ENCODE measurements around the gene HSPBP1.

Gene HSPBP1

DNA sequence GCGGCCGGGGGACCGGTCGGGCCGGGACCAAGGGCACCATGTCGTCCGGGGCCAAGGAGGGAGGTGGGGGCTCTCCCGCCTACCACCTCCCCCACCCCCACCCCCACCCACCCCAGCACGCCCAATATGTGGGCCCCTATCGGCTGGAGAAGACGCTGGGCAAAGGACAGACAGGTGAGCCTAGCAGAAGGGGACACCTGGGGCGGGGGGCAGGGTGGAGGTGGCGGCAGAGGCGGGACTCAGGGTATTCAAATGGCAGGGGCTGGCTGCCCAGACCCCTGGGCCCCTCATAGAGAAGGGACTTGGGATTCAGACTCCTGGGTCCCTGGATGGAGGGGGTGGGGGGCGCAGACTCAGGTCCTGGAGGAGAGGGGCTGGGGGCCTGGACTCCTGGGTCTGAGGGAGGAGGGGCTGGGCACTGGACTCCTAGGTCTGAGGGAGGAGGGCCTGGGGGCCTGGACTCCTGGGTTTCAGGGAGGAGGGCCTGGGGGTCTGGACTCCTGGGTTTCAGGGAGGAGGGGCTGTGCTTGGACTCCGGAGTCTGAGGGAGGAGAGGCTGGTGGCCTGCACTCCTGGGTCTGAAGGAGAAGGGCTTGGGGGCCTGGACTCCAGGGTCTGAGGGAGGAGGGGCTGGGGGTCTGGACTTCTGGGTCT lies 4.6 kb upstream of the HSPBP1 start:
- no peaks in the 10 kb centered on the region for H3K27me3 ChIP-seq (replicated peaks)
- no peak for DNase-seq
- no peak overlapping the region for H3K27ac ChIP-seq
- in situ Hi-C loops (cut with HindIII; ENCODE audit: low pct_ligation_motif_present, low sequenced_read_pairs) = no loop called here
- peak overlapping the region; percentile 45 for H3K4me3 ChIP-seq (ENCODE audit: low read depth, low read length)
- H3K36me3 ChIP-seq (replicated peaks) = peaks cover 4% of the 10 kb centered on the region
- TF ChIP-seq, protein P1, sequence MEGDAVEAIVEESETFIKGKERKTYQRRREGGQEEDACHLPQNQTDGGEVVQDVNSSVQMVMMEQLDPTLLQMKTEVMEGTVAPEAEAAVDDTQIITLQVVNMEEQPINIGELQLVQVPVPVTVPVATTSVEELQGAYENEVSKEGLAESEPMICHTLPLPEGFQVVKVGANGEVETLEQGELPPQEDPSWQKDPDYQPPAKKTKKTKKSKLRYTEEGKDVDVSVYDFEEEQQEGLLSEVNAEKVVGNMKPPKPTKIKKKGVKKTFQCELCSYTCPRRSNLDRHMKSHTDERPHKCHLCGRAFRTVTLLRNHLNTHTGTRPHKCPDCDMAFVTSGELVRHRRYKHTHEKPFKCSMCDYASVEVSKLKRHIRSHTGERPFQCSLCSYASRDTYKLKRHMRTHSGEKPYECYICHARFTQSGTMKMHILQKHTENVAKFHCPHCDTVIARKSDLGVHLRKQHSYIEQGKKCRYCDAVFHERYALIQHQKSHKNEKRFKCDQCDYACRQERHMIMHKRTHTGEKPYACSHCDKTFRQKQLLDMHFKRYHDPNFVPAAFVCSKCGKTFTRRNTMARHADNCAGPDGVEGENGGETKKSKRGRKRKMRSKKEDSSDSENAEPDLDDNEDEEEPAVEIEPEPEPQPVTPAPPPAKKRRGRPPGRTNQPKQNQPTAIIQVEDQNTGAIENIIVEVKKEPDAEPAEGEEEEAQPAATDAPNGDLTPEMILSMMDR (IDR thresholded peaks at IDR 0.05; ENCODE audit: low read depth, low read length, missing control alignments) = no peak

DNA sequence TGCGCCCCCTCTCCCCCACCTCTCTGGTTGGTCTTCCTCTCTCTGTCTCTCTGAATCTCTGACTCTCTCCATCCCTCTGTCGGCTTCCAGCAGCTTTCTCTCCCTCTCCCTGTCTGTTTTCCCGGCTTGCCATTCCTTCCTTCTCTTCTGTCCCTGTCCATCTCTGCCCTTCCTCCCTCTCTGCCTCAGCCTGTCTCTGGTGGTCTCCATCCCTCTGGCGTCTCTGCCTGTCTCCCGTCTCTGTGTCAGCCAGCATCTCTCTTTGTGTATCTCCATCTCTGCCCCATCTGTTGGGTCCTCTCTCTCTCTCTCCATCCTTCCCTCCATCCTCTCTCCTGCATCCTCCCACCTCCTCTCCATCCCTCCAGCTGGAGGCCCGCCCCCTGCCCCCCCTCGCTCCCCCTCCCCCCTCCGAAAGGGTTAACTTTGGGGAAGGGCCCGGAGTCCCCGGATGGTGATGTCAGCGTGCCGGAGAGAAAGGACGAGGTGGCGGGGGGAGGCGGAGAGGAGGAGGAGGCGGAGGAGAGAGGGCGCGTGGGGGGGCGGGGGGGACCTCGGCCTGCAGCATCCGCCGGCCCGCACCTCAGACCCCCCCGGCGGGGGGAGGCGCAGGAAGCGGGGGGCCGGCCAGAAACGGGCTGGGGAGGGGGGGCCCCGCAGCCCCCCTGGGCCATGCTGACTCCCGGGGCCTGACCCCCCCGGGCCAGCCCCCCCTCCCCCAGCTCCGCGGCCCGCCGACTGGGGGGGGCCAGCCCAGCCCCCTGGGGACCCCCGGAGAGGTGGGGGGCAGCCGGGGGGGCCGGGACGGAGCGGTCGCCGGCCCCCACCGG lies 3.9 kb upstream of the HSPBP1 start, which contains the start of gene BRSK1:
Gene BRSK1 (plus strand): TSS at position 450 of the 830 bp plus-strand sequence. CDS start 446 bp downstream, outside the sequence.
- peak; percentile 40 for DNase-seq
- no peak within 1 kb of the TSS for H3K27ac ChIP-seq
- H3K4me3 ChIP-seq (ENCODE audit: low read depth, low read length) = peak within 1 kb of the TSS; percentile 45
- TF ChIP-seq, protein P1 (IDR thresholded peaks at IDR 0.05; ENCODE audit: low read depth, low read length, missing control alignments) = no peak
- in situ Hi-C loops (cut with HindIII; ENCODE audit: low pct_ligation_motif_present, low sequenced_read_pairs) = no loop called here
- no peaks in the 10 kb centered on the region for H3K27me3 ChIP-seq (replicated peaks)
- H3K36me3 ChIP-seq (replicated peaks) = no peaks in the 10 kb centered on the region

DNA sequence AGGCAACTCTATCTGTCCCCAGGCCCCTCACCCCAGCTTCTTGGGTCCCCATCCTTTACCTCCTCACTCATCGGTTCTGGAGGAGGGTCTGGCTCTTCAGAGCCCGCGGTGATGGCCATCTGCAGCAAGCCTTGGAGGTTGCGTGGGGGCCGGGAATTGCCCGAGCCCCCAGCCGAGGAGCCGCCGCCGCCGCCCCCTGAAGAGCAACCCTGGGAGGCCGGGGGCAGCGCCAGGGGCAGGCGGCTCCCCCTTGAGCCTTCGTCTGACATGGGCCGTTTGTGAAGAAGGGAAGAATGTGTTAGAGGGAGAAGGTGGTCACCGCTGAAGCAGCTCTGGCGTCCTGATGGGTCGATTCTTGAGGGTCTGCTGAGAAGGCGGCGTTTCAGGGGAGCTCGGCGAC lies 570 bp downstream of the HSPBP1 start:
- TF ChIP-seq, protein P1 (IDR thresholded peaks at IDR 0.05; ENCODE audit: low read depth, low read length, missing control alignments) = no peak
- Histone ChIP-seq H3K36me3 (replicated peaks) (peaks cover 5% of the 10 kb centered on the region), H3K27ac (peak overlapping the region; percentile 67), H3K4me3 (ENCODE audit: low read depth, low read length) (peak overlapping the region; percentile 89), H3K27me3 (replicated peaks) (no peaks in the 10 kb centered on the region)
- in situ Hi-C loops (cut with HindIII; ENCODE audit: low pct_ligation_motif_present, low sequenced_read_pairs) = no loop called here
- DNase-seq = no peak

DNA sequence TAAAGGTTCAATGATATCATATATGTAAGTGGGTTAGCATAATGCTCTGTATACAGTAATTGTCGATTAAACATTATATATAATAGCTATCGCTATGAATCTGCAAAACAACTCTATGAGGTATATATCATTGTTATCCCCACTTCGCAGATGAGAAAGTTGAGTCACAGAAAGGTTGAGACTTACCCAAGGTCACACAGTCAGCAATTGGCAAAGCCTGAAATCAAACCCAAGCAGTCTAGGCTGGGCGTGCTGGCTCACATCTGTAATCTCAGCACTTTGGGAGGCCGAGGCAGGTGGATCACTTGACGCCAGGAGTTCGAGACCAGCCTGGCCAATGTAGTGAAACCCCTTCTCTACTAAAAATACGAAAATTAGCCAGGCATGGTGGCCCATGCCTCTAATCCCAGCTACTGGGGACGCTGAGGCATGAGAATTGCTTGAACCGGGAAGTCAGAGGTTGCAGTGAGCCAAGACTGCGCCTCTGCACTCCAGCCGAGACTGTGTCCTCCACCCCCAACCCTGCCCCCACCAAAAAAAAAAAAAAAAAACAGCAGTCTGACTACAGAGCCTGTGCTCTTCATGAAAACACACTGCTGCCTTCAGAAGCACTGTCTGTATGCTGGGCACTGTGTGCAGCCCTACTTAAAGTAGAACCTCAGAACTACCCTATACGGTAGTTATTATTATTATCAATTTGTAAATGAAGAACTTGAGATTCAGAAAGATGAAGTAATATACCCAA lies 1.3 kb downstream of the HSPBP1 start:
- no peaks in the 10 kb centered on the region for H3K27me3 ChIP-seq (replicated peaks)
- DNase-seq = no peak
- TF ChIP-seq, protein P1 (IDR thresholded peaks at IDR 0.05; ENCODE audit: low read depth, low read length, missing control alignments) = no peak
- in situ Hi-C loops (cut with HindIII; ENCODE audit: low pct_ligation_motif_present, low sequenced_read_pairs) = no loop called here
- H3K27ac ChIP-seq = no peak overlapping the region
- H3K36me3 ChIP-seq (replicated peaks) = peaks cover 8% of the 10 kb centered on the region
- no peak overlapping the region for H3K4me3 ChIP-seq (ENCODE audit: low read depth, low read length)

DNA sequence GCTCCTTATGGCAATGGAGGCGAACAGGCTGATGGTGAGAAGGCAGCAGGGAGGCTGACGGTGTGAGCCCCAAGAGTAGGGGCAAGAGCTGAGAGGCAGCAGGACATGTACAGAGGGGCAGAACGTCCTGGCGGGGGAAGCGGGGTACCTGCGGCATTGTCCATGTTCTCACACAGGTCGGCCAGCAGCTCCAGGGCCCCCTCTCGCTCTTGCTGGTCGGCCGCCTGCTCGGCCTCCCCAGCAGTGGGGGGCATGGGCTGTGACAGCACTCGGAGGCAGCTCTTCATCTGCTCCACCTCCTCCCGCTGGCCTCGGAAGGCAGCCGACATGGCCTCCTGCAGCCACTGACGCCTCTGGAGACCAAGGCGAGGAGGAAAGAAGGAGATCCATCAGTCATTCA lies 2.4 kb downstream of the HSPBP1 start:
- no peak for DNase-seq
- Histone ChIP-seq H3K27me3 (replicated peaks) (no peaks in the 10 kb centered on the region), H3K27ac (no peak overlapping the region), H3K4me3 (ENCODE audit: low read depth, low read length) (no peak overlapping the region), H3K36me3 (replicated peaks) (peaks cover 12% of the 10 kb centered on the region)
- TF ChIP-seq, protein P1 (IDR thresholded peaks at IDR 0.05; ENCODE audit: low read depth, low read length, missing control alignments) = no peak
- in situ Hi-C loops (cut with HindIII; ENCODE audit: low pct_ligation_motif_present, low sequenced_read_pairs) = no loop called here
